ENCODE results near the gene TMEM40.
"Not testable (repeated sequence)": the region's sequence is repeated elsewhere in the genome, so short reads cannot be mapped to it uniquely, and the experiment has no call there.

TMEM40 gene, protein sequence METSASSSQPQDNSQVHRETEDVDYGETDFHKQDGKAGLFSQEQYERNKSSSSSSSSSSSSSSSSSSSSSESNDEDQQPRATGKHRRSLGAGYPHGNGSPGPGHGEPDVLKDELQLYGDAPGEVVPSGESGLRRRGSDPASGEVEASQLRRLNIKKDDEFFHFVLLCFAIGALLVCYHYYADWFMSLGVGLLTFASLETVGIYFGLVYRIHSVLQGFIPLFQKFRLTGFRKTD

DNA sequence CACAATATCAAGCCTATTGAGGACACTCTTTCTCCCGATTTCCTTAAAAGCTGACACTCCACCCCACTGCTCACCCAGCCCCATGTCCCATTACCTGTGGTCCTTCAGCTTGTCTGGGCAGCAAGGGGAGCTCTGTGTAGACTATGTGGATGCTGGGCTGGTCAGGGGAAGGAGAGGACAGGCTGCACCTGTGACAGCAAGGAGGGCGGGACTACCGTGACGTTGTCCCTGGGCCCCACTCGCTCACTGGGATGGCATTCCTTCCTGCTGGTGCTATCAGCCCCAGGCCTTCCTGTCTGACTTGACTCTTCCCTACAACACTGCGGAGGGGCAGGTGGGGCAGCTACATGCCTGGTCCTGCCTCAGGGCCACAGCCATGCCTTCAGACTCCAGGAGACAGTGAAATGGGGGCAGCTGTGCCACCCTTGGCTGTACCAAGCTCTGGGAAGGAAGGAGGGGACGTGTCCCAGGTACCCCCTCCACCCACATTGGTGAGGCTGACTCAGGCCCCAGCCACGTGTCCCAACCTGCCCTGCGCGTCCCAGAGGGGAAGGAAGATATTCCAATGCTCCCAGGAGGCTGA lies at the start of gene TMEM40:
Gene TMEM40 (minus strand): TSS at position 163 of the 583 bp plus-strand sequence. CDS start 9,427 bp downstream, outside the sequence.
- DNase-seq (ENCODE audit: low spot score): no peak

DNA sequence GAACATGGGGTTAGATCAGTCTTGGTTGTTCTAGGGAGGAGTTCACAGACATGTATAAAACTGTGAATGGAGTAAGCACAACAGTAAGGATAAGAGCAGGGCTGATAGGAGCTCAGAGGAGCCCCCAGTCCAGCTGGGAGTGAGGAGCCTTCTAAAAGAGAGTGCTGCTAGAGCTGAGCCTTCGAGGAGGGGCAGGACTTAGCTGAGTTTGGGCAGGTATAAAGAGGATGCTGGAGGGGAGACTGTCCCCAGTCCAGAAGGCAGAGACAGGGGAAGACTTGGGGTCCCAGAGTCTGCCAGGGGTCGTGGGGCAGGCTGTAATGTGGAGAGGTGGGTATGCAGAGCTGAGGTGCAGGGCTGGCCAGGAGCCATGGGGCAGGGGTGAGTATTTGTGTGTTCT lies 49.5 kb upstream of the TMEM40 start:
- DNase-seq (ENCODE audit: low spot score): no peak

DNA sequence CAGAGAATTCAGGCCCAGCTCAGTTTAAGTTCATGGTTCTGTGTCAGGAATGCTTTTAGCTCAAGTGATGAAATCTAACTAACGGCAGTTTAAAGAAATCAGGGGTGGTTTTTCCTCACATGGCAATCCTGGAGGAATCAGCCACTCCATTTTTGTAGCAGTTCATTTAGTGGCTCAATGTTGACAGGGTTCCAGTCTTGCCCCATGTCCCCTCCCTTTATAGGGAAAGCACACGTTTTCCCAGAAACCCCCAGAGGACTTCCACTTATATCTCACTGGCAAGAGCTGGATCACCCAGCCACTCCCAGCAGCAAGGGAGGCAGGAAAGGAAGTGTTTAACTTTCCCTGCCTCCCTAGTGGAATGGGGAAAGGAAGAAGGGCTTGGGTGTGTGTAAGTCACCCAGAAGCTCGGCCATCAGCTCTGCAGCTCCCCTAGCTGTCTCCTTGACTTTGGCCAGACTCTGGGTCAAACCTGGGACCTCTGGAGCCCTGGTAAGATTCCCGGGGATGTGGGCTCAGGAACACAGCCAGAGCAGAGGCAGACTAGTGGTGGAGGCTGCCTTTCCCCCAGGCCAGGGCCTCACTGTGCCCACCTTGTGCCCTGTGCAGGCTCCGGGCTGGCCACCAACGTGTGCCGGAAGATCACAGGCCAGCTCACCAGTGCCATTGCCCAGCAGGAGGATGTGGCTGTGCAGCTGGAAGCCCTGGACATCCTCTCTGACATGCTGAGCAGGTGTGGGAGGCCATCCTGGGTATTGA lies 48.7 kb upstream of the TMEM40 start:
- DNase-seq (ENCODE audit: low spot score): no peak

DNA sequence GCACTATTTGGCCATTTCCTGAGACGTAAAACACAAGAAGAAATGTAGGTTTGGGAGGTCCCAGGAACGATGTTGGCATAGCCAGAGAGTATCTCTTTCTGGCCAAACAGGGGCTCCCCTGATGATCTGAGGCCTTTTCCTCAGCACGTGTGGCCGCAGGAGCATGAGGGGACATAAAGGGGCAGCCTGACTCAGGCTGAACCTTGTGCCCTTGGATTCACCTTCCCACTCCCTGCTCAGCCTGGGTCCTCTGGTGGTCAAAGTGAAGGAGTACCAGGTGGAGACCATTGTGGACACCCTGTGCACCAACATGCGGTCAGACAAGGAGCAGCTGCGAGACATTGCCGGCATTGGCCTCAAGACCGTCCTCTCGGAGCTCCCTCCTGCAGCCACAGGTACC lies 48.0 kb upstream of the TMEM40 start:
- DNase-seq (ENCODE audit: low spot score): no peak

DNA sequence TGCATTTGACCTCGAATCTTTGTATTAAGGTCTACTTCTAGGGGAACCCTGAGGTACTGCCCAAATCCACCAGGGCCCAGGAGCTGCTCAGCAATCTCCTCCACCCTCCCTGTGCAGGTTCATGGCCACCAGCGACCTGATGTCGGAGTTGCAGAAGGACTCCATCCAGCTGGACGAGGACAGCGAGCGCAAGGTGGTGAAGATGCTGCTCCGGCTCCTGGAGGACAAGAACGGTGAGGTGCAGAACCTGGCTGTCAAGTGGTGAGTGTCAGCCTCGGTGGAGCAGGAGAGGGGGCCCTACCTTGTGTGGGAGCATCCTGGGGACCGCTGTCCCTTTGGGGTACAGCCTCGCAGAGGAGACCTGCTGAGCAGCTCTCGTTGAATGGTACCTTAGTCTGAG lies 44.3 kb upstream of the TMEM40 start:
- DNase-seq (ENCODE audit: low spot score): no peak

DNA sequence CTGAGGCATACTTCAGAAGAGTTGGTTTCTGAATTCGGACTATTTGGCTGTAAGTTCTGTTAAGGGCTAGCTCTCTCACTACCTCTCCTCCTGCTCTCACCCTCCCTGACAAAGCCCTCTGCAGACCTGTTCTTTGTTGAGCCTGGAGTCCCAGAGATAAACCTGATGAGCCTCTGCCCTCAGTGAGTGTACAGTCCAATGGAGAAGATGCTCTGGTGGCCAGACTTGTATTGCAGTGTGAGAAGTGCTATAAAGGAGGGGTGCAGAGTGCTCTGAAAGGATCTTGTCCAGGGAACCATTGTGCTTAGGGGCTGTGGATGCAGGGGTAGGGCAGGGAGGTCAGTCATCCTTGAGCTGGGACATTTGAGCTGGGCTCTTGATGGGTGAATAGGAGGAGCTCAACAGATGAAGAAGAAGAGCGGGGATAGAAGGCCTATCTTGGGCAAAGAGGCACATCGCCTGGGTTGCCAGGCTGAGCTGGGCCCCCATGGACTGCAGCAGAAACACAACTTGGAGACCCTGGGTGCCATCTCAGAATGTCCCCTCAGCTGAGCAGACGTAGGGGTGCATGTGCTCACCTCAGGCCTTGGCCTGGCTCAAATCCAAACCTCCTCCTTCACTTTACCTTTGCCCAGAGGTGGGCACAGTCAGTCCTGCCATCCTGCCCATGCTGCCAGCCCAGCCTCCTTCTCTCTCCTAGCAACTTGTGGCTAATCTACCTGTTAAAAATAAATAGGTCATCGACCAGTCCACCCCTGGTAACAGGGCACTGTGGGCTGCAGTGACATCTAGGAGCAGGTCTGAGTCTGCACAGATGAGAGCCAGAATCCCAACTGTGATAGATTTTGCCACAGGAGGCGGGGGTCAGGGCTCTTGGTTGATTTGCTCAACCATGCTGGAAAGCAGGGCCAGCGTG lies 40.7 kb upstream of the TMEM40 start:
- no peak for DNase-seq (ENCODE audit: low spot score)

DNA sequence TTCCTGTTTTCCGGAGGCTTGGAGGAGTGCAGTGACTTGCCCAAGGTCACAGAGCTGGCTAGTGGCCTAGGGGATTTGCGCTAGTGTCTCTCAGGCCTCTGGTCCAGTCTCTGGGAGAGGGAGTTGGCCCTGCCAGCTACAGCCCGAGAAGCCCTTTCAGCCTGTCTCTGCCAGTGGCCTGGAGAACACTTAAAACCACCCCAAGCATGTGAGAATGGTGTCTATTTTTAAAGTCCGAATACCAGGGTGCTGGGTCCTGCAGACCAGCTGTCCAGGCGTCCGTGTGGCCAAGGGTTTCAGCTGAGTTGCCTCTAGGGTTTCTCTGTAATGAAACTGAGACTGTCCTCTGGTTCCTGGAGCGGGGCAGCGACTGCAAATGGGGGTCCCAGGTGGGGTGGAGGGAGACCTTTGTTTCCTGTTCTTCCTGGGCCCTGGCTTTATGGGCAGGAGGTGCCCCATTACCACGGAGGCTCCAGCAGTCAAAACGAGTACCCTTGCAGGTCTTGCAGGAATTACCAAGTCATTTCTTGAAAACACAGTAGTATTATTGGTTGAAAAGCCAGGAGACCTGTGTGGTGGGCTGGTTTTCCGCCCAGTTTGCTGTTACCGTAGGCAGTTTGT lies 39.6 kb upstream of the TMEM40 start:
- DNase-seq (ENCODE audit: low spot score): no peak

DNA sequence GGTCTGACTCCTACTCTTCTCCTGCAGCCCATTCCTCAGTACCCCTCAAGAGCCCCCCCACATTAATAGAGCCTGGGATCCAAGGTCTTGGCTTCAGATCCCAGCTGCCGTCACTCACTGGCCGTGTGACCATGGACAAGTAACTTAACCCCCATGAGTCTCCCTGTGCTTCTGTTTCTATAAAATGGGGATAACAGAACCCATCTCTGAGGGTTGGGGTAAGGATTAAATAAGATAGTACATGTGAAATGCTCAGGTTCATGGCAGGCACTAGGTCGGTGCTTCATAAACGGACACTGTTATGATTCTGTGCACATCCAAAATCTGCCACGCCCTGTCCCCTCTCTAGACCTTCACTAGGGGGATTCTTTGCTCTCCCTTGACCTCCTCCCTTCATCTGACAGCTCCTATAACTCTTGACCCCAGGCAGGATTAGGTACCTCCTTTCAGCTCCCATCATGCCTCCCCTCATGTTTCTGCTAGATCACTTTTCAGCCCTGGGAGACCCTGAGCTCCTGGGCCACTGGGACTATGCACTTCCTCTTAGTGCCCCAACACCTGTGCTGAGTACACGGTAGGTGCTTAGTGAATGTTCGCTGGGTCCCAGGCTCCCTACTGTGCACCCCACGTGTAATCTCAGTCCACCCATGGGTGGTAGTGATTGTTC lies 39.0 kb upstream of the TMEM40 start:
- no peak for DNase-seq (ENCODE audit: low spot score)

DNA sequence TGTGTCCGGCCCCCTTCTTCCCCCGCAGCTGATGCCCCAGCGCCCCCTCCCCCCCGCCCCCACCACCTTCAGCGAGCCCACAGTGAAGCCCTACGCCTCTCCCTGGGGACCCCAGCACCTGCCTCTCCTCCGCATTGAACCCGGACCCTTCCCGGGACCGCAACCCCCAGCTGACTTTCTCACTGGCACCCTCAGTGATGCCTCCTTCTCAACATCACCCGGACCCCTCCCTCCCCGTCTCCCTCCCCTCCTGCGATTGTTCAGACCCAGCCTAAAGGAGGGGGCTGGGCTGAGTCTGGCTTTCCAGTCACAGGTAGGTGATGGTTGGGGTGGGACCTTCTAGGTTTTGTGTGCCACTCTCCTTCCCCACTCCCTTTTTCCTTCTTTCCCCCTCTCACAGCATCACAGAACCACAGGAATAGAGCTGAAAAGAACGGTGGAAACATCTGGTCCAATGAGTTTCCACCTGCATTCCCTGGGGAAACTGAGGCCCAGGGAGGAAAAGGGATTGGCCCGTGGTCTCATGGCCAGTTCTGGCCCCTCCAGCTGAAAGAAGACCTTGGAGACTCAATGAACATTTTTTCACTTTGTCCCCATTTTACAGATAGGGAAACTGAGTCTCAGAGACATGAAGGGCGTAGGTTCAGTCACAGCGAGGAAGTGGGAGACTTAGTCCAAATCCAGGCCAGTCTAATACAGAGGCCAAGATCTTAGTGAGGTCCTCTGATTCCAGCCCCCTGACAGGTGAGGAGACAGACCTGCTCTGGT lies 38.2 kb upstream of the TMEM40 start:
- no peak for DNase-seq (ENCODE audit: low spot score)

DNA sequence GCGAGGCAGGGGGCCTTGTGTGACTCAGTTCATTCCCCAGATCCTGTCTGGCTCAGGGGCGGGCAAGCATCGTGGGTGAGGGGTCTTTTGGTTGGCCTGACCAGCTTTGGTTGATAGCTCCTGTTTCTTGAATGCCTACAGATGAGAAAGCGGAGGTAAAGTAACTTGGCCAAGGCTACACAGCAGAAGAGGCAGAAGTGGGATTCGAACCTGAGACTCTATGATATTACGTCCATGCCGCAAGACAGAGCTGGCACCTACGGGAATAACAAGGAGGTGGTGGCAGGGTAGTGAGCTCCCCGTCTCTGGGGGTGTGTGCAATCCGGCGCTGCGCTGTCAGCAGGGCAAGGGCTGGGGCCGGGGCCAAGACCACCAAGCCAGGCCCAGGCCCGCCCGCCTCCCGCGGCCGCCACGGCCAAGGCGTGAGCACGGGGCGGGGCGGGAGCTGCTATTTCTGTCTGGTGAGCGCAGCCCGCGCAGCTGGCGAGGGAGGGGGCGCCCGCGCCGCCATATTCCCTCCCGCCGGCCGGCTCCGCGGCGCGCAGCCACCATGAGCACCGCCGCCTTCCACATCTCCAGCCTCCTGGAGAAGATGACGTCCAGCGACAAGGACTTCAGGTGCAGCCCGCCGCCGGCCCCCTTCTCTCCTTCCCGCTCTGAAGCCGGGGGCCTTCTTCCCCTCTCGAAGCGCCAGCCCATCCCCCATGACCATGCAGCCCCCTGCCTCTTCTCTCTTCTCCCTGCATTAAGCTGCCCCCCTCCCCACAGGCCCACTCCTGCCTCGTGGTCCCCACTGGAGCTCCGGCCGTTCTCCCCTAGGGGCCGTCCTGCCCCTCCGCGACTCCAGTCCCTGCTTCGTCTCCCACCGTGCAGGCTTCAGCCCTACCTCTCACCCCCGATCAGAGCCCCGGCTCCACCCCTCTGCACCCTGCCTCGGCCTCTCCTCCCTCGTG lies 37.4 kb upstream of the TMEM40 start, which contains the start of gene CAND2:
Gene CAND2 (plus strand): TSS at position 510 of the 953 bp plus-strand sequence. CDS start 41 bp downstream, at position 551.
- DNase-seq (ENCODE audit: low spot score): peak; percentile 29

DNA sequence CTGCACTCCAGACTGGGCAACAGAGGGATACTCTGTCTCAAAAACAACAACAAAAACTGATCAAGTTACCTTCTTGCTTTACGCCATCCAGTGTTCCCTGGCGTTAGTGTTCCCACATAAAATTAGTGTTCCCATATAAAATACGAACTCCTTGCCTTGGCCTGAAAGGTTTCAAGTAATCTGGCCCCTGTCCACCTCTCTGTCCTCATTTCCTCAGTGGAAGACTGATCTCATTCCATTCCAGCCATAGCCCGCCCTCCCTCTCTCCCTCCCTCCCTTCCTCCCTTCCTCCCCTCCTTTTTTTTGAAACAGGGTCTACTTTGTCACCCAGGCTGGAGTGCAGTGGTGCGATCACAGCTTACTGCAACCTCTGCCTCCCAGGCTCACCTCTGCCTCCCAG lies 34.6 kb upstream of the TMEM40 start:
- no peak for DNase-seq (ENCODE audit: low spot score)

DNA sequence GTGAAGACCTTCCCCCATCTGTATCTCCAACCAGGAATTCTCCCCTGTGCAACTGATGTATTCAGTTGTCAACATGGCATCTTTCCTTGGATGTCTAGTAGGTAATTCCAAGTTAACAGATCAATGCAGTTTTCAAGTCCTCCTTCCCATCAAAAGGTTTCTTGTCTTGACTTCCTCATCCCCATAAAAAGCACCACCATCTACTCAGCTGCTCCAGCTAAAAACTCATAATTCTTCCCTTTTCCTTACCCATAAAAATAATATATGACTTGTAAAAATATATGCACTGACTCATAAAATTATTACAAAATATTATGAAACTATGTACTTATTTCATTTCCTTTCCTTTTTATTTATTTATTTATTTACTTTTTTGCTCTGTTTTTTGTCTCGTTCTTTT lies 32.4 kb upstream of the TMEM40 start:
- no peak for DNase-seq (ENCODE audit: low spot score)

DNA sequence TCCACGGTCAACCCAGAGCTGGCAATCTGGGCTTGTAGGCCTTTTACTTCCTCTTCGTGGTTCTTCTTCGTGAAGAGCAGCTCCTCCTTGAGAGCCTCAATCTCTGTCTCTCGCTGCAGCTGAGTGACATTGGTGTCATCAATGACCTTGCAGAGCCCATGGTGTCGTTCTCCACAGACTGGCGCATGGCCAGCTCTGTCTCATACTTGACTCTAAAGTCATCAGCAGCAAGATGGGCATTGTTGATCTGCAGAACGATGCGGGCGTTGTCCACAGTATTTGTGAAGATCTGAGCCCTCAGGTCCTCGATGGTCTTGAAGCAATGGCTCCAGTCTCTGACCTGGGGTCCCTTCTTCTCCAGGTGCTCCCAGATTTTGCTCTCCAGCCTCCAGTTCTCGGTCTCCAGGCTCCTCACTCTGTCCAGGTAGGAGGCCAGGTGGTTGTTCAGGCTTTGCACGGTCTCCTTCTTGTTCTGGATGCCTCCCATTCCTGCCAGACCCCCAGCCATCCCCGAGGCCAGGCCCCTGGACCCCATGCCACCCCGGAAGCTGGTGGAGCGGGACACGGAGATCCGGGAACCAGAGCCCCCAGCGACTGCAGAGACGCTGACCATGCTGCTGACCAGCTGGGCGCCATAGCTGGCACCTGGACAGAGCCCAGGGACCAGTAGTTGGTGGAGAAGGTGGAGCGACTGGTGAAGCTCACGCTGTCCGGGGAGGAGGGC lies 29.1 kb upstream of the TMEM40 start:
- not testable (repeated sequence) for DNase-seq (ENCODE audit: low spot score)

DNA sequence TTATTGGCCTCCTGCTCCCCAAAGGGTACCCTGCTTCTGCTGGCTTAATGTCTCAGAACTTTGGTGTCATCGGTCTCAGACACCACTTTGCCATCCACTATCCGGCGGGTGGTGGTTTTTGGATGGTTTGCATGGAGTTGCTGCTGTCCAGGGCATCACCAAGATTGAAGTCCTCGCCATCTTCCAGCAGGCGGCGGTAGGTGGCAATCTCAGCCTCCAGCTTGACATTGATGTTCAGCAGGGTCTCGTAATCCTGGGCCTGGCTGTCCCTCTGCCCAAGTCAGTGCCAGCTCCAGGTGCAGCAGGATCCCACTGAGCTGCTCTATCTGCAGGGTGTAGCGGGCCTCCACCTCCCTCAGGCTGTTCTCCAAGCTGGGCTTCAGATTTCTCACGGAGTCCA lies 28.3 kb upstream of the TMEM40 start:
- peak; percentile 30 for DNase-seq (ENCODE audit: low spot score)

DNA sequence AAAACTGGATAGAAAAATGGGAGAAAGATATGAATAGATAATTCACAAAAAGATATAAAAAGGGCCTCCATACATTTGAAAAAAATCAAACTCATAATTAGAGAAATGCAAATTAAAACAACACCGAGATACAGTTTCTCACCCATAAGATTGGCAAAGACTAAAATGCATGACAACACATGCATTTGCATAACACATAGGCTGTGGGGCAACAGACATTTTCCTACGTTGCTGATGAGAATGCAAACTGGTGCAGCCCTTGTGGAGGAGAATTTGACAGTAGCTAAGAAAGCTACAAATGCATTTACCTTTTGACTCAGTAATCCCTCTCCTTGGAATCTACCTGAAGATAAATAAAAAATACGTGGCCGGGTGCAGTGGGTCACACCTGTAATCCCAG lies 26.0 kb upstream of the TMEM40 start:
- no peak for DNase-seq (ENCODE audit: low spot score)

DNA sequence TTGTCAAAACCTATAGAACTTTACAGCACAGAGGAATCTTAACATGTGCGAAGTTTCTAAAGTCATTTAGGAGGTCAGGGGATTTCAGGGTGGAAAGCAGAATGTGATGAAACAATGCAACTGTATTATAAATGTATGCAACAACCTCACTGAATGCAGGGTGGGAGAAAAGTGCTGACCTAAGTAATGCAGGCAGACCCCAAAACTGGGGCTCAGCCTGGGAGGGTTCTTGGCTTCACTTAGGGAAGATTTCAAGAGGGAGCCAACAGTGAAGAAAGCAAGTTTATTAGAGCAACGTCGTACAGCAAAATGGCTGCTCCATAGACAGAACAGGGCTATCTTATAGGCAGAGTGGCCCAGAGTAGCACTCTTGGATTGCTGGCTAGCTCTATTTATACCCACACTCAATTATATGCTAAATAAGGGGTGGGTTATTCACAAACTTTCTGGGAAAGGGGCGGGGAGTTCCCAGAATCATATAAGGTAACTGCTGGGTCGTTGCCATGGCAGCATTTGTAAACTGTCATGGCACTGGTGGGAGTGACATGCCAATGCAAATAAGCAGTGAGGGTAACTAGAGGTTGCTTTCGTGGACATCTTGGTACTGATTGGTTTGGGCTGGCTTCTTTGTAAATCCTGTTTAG lies 23.2 kb upstream of the TMEM40 start:
- DNase-seq (ENCODE audit: low spot score): no peak

DNA sequence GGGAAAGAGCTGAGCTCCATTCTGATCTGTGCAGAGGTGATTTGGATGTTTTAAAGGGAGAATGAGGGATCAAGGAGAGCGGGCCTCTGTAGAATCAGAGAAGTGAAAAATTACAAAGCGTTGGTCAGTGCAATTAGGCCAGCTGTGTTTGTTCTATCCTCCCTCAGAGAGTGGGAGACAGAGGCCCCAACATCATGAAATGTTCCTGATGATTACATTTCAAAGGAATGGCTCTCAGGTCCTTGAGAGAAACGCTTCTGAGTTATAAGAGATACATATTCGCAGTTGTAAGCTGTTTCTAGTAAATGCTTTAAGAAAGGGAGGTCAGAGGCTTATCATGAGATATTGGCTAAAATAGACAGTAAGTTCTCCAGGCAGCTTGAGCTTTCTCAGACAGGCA lies 21.7 kb upstream of the TMEM40 start:
- no peak for DNase-seq (ENCODE audit: low spot score)

DNA sequence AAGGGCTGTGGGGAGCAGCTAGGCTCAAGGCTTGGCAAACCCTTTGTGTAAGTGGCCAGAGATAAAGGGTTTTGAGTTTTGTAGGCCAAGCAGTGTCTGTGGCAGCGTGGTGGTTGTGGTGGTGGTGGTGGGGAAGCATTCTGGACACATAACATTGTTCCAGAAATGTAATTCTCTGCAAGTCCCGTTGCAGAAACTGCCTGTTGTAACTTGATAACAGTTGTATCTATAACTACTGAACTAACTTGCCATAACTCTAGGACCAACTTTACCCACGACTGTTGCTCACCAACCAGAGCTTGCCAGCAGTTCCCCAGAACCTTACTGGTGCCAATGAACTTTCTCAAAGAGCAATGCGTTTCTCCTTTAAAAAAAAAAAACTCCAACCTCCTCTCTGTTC lies 18.1 kb upstream of the TMEM40 start:
- no peak for DNase-seq (ENCODE audit: low spot score)
